HepG2 (cell line): ENCODE results near the gene MAN2A1. TPM values are rescaled to one million over a fixed set of nuclear protein-coding genes. Genes with fewer than 3 reads are reported as not detected.

ENCODE experiments used
- ATAC-seq: fragments of 200-7000 bp; cut with Tn5 transposase; 3 replicates; pipeline ENCODE4 v1.9.1; 2020; ENCODE audit warnings: mild to moderate bottlenecking, moderate library complexity
- BruUV-seq: library from RNA; stranded (reverse); fragments of 400-500 nt; replicated peaks from 2 replicates; lab custom pipeline; 2021; lab: Mats Ljungman, UMichigan
- CTCF ChIA-PET: fragments of 300-600 bp; formaldehyde crosslinking; extraction: SDS; loops from one replicate; lab custom pipeline; 2021; ENCODE audit warnings: low total read pairs, inconsistent platforms, low intra/inter-chr PET ratio; lab: Yijun Ruan, JAX
- POLR2A ChIA-PET: fragments of 350-600 bp; sonication (Branson Sonifier 250); formaldehyde crosslinking; loops from one replicate; lab custom pipeline; 2020; ENCODE audit warnings: antibody characterized with exemption, inconsistent platforms; lab: Yijun Ruan, JAX
- DNase-seq: peaks from one replicate; pipeline ENCODE4 v3.0.0-alpha.2; 2015; ENCODE audit warnings: low spot score
- FAIRE-seq: peaks from 3 replicates; lab custom pipeline; 2011; peaks lifted over from hg19 to GRCh38; lab: Jason Lieb, UNC
- H2AFZ ChIP-seq: one replicate; pipeline ENCODE4 v1.6.1; 2011; ENCODE audit warnings: low read length, inconsistent platforms
- H3K27ac ChIP-seq: fragments of 300-600 bp; 3 replicates; pipeline ENCODE4 v1.8.0; 2011; ENCODE audit warnings: mixed run types, mild to moderate bottlenecking, mixed read lengths, low read length, inconsistent platforms; ENCODE audit not compliant: insufficient read depth; ENCODE audit errors: extremely low read length
- H3K27me3 ChIP-seq, 2 experiments: fragments of 200-600 bp in 1 of 2; 2 replicates in 1 of 2; 3 replicates in 1 of 2; pipeline versions ENCODE4 v1.6.0 to v1.8.0; 2011; ENCODE audit warnings: low read length in 2 of 2, mild to moderate bottlenecking in 2 of 2, moderate library complexity in 2 of 2, inconsistent platforms in 1 of 2; ENCODE audit not compliant: insufficient read depth in 2 of 2, control insufficient read depth in 1 of 2
- H3K36me3 ChIP-seq, 2 experiments: fragments of 200-600 bp in 1 of 2; replicated peaks in 1 of 2; 2 replicates in 1 of 2; 3 replicates in 1 of 2; pipeline versions ENCODE4 v1.5.1 to v1.8.0; 2011; ENCODE audit warnings: low read length in 2 of 2, inconsistent platforms in 1 of 2; ENCODE audit not compliant: insufficient read depth in 2 of 2, control insufficient read depth in 1 of 2
- H3K4me1 ChIP-seq: 2 replicates; pipeline ENCODE4 v1.5.1; 2012; ENCODE audit warnings: low read length, inconsistent platforms; ENCODE audit not compliant: insufficient read depth
- H3K4me2 ChIP-seq: 2 replicates; pipeline ENCODE4 v1.6.0; 2011; ENCODE audit warnings: low read depth, low read length, inconsistent platforms
- H3K4me3 ChIP-seq, 3 experiments: fragments of 200-600 bp in 1 of 3; sonication (generic), shearing (Covaris generic) in 1 of 3; replicated peaks in 1 of 3; 2 replicates each; pipeline ENCODE4 v1.5.1; 2011 to 2016; ENCODE audit warnings: low read length in 3 of 3, inconsistent platforms in 2 of 3, low read depth in 2 of 3, mild to moderate bottlenecking in 2 of 3, control low read depth in 1 of 3, mixed read lengths in 1 of 3; ENCODE audit not compliant: insufficient read depth in 1 of 3
- H3K79me2 ChIP-seq: one replicate; pipeline ENCODE4 v1.6.1; 2011; ENCODE audit warnings: low read length, inconsistent platforms; ENCODE audit not compliant: insufficient read depth
- H3K9ac ChIP-seq: 2 replicates; pipeline ENCODE4 v1.6.0; 2011; ENCODE audit warnings: mild to moderate bottlenecking, low read depth, low read length, inconsistent platforms; ENCODE audit not compliant: insufficient read depth
- H3K9me3 ChIP-seq: 2 replicates; pipeline ENCODE4 v1.5.1; 2012; ENCODE audit warnings: mild to moderate bottlenecking, low read length
- H4K20me1 ChIP-seq: 2 replicates; pipeline ENCODE4 v1.6.0; 2011; ENCODE audit warnings: inconsistent platforms, mild to moderate bottlenecking, low read length, moderate library complexity; ENCODE audit not compliant: insufficient read depth
- CHCHD3 ChIP-seq: sonication (generic); formaldehyde crosslinking; IDR thresholded peaks from 2 replicates; pipeline ENCODE4 v1.8.0; 2022; ENCODE audit warnings: mild to moderate bottlenecking, missing genetic modification reagents, moderate library complexity
- FOXA3 ChIP-seq: IDR thresholded peaks from 2 replicates; pipeline ENCODE4 v1.6.1; 2016; ENCODE audit warnings: missing genetic modification reagents, missing compliant biosample characterization
- KLF13 ChIP-seq: sonication (generic); formaldehyde crosslinking; IDR thresholded peaks from 2 replicates; pipeline ENCODE4 v1.4.0; 2020; ENCODE audit warnings: mild to moderate bottlenecking, missing genetic modification reagents
- MAFK ChIP-seq, 2 experiments: IDR thresholded peaks in 1 of 2; conservative IDR thresholded peaks in 1 of 2; 2 replicates each; pipeline ENCODE4 v1.6.1; 2011; ENCODE audit warnings: improper control_type of control experiment in 2 of 2, low read length in 2 of 2
- RELA ChIP-seq: sonication (generic); formaldehyde crosslinking; IDR thresholded peaks from 2 replicates; pipeline ENCODE4 v1.4.0; 2020; ENCODE audit warnings: missing genetic modification reagents
- REXO4 ChIP-seq: sonication (generic); formaldehyde crosslinking; IDR thresholded peaks from 2 replicates; pipeline ENCODE4 v1.8.0; 2022; ENCODE audit warnings: missing genetic modification reagents, mild to moderate bottlenecking, borderline replicate concordance
- TAF1 ChIP-seq: sonication (generic); formaldehyde crosslinking; IDR thresholded peaks from 2 replicates; pipeline ENCODE4 v1.4.0; 2020; ENCODE audit warnings: missing genetic modification reagents
- ZBTB38 ChIP-seq: sonication (generic); formaldehyde crosslinking; IDR thresholded peaks from 2 replicates; pipeline ENCODE4 v1.5.1; 2020; ENCODE audit warnings: mild to moderate bottlenecking, missing genetic modification reagents
- ZNF552 ChIP-seq: sonication (generic); formaldehyde crosslinking; IDR thresholded peaks from 2 replicates; pipeline ENCODE4 v1.9.0; 2022; ENCODE audit warnings: missing genetic modification reagents, mild to moderate bottlenecking, borderline replicate concordance
- ZNF570 ChIP-seq: sonication (generic); formaldehyde crosslinking; IDR thresholded peaks from 2 replicates; pipeline ENCODE4 v1.4.0; 2020; ENCODE audit warnings: mild to moderate bottlenecking, missing genetic modification reagents, borderline replicate concordance
- ZNF841 ChIP-seq: sonication (generic); formaldehyde crosslinking; IDR thresholded peaks from 2 replicates; pipeline ENCODE4 v1.8.1; 2023; ENCODE audit warnings: missing genetic modification reagents, borderline replicate concordance
- WGBS: methylation state at CpG from one replicate; pipeline ENCODE4 v1.1.6; 2017; ENCODE audit warnings: low lambda C conversion rate; 5-methylcytosine and 5-hydroxymethylcytosine counted together
- in situ Hi-C: cut with HindIII; loops from 2 replicates; pipeline ENCODE4 v1.10.0; 2017; ENCODE audit warnings: low pct_unique_long_range_greater_than_20kb; ENCODE audit not compliant: extremely low pct_ligation_motif_present
- intact Hi-C: fragments of 100-400 bp; cut with micrococcal nuclease; formaldehyde crosslinking; loops from one replicate; pipeline ENCODE4 v1.10.0; 2022; ENCODE audit not compliant: unreplicated experiment
- polyA plus RNA-seq, 8 experiments: library from polyadenylated mRNA; depleted of rRNA in 3 of 8; stranded (reverse) in 7 of 8; unstranded in 1 of 8; fragments of >200 nt; fragmentation: Illumina TruSeq in 4 of 8; extraction: Trizol in 4 of 8; gene quantifications; 2 replicates each; pipeline versions ENCODE4 v1.2.1 to v1.2.3, GENCODE V29; 2011 to 2016; ENCODE audit warnings: low read depth in 4 of 8, missing spikeins in 1 of 8, mixed read lengths in 1 of 8; ENCODE audit not compliant: insufficient read depth in 1 of 8
- total RNA-seq, 5 experiments: library from RNA; depleted of rRNA; stranded (reverse); fragments of >200 nt; fragmentation: Illumina TruSeq; extraction: Trizol; gene quantifications; 2 replicates each; pipeline ENCODE4 v1.2.3, GENCODE V29; 2016; ENCODE audit warnings: low read depth in 1 of 5
- TF ChIP-seq, protein P1 (sequence below): sonication (generic); formaldehyde crosslinking; IDR thresholded peaks from 2 replicates; pipeline ENCODE4 v1.4.0; 2020; ENCODE audit warnings: missing genetic modification reagents
- TF ChIP-seq, protein P2 (sequence below): IDR thresholded peaks from 2 replicates; pipeline ENCODE4 v1.6.1; 2016; ENCODE audit warnings: low read depth, control low read depth
- TF ChIP-seq, protein P3 (sequence below): sonication (generic); formaldehyde crosslinking; IDR thresholded peaks from 2 replicates; pipeline ENCODE4 v1.5.1; 2020; ENCODE audit warnings: missing genetic modification reagents, mild to moderate bottlenecking, borderline replicate concordance
- TF ChIP-seq, protein P4 (sequence below): sonication (generic); formaldehyde crosslinking; IDR thresholded peaks from 2 replicates; pipeline ENCODE4 v1.8.0; 2022; ENCODE audit warnings: missing genetic modification reagents, mild to moderate bottlenecking, moderate library complexity, borderline replicate concordance
- TF ChIP-seq, protein P5 (sequence below): sonication (generic); formaldehyde crosslinking; IDR thresholded peaks from 2 replicates; pipeline ENCODE4 v1.5.0; 2020; ENCODE audit warnings: mild to moderate bottlenecking, missing genetic modification reagents

The MAN2A1 gene
- total and polyA plus RNA-seq, 2 of the 13 experiments (the other 11 are each of a cell fraction or from before 2014, with no cell fraction given) = 56.2 to 80.5 TPM

DNA sequence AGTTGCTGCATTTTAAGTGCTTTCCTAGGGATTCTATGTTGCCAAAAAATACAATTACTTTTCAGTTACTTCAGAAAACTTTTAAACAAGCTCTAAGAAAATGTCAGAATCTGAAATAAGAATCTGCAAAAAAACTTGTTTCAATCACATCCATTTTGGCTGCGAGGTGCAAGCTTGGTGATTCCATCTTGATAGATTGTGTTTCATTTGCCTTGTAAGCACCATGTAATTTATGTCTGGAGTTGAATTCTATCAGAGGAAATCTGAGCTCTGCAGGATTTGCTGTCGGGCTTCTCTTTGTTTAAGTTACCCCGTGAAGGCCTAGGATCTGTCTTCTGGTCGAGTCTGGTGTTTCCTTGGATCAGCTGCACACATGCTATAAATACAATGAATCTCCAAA is 40.4 kb upstream of the MAN2A1 start:
- no peaks in the 10 kb centered on the region for H3K9me3 ChIP-seq
- no peak overlapping the region for H3K4me2 ChIP-seq
- DNase-seq (no peak), ATAC-seq (no peak), FAIRE-seq (no peak)
- H4K20me1 ChIP-seq = no peaks in the 10 kb centered on the region
- no peaks in the 10 kb centered on the region for H3K36me3 ChIP-seq
- H3K4me1 ChIP-seq = no peaks in the 10 kb centered on the region
- H3K4me3 ChIP-seq = no peak overlapping the region
- 10% methylated on average over 4 of the region's 4 CpGs for WGBS
- no TSS peak for BruUV-seq
- no peak overlapping the region for H2AFZ ChIP-seq
- no peak overlapping the region for H3K27ac ChIP-seq
- no peaks in the 10 kb centered on the region for H3K27me3 ChIP-seq
- intact Hi-C loops = no loop called here
- CTCF ChIA-PET = no interaction called here
- in situ Hi-C loops = no loop called here
- H3K9ac ChIP-seq = no peak overlapping the region
- POLR2A ChIA-PET = no interaction called here
- H3K79me2 ChIP-seq = no peaks in the 10 kb centered on the region
- TF ChIP-seq ZBTB38 (CRISPR knock-in tag) = no peak
- TF ChIP-seq KLF13 = no peak
- TF ChIP-seq ZNF570 (CRISPR knock-in tag) = no peak
- TF ChIP-seq, protein P1, sequence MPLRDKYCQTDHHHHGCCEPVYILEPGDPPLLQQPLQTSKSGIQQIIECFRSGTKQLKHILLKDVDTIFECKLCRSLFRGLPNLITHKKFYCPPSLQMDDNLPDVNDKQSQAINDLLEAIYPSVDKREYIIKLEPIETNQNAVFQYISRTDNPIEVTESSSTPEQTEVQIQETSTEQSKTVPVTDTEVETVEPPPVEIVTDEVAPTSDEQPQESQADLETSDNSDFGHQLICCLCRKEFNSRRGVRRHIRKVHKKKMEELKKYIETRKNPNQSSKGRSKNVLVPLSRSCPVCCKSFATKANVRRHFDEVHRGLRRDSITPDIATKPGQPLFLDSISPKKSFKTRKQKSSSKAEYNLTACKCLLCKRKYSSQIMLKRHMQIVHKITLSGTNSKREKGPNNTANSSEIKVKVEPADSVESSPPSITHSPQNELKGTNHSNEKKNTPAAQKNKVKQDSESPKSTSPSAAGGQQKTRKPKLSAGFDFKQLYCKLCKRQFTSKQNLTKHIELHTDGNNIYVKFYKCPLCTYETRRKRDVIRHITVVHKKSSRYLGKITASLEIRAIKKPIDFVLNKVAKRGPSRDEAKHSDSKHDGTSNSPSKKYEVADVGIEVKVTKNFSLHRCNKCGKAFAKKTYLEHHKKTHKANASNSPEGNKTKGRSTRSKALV (CRISPR knock-in tag) = no peak
- TF ChIP-seq CHCHD3 (CRISPR knock-in tag) = no peak
- TF ChIP-seq REXO4 (CRISPR knock-in tag) = no peak
- no peak for TF ChIP-seq FOXA3
- TF ChIP-seq, protein P2, sequence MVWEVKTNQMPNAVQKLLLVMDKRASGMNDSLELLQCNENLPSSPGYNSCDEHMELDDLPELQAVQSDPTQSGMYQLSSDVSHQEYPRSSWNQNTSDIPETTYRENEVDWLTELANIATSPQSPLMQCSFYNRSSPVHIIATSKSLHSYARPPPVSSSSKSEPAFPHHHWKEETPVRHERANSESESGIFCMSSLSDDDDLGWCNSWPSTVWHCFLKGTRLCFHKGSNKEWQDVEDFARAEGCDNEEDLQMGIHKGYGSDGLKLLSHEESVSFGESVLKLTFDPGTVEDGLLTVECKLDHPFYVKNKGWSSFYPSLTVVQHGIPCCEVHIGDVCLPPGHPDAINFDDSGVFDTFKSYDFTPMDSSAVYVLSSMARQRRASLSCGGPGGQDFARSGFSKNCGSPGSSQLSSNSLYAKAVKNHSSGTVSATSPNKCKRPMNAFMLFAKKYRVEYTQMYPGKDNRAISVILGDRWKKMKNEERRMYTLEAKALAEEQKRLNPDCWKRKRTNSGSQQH (CRISPR knock-in tag) = no peak
- TF ChIP-seq ZNF552 (CRISPR knock-in tag) = no peak
- TF ChIP-seq, protein P3, sequence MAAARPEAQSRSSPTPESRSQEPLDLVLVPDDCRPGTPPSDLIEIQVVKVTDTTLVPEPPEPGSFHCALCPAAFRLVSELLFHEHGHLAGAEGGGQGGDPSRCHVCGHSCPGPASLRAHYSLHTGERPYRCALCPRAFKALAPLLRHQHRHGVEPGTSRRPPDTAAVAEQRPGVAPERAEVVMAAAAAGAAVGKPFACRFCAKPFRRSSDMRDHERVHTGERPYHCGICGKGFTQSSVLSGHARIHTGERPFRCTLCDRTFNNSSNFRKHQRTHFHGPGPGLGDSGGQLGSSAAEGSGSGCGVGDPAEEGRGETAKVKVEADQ (CRISPR knock-in tag) = no peak
- TF ChIP-seq MAFK (conservative IDR thresholded peaks at IDR 0.05 in 1 of 2, IDR thresholded peaks at IDR 0.05 in 1 of 2; ENCODE audit: low read length in 2 of 2) = no peak
- TF ChIP-seq, protein P4, sequence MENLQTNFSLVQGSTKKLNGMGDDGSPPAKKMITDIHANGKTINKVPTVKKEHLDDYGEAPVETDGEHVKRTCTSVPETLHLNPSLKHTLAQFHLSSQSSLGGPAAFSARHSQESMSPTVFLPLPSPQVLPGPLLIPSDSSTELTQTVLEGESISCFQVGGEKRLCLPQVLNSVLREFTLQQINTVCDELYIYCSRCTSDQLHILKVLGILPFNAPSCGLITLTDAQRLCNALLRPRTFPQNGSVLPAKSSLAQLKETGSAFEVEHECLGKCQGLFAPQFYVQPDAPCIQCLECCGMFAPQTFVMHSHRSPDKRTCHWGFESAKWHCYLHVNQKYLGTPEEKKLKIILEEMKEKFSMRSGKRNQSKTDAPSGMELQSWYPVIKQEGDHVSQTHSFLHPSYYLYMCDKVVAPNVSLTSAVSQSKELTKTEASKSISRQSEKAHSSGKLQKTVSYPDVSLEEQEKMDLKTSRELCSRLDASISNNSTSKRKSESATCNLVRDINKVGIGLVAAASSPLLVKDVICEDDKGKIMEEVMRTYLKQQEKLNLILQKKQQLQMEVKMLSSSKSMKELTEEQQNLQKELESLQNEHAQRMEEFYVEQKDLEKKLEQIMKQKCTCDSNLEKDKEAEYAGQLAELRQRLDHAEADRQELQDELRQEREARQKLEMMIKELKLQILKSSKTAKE (CRISPR knock-in tag) = no peak
- no peak for TF ChIP-seq RELA (CRISPR knock-in tag)
- TF ChIP-seq ZNF841 (CRISPR knock-in tag) = no peak
- TF ChIP-seq, protein P5, sequence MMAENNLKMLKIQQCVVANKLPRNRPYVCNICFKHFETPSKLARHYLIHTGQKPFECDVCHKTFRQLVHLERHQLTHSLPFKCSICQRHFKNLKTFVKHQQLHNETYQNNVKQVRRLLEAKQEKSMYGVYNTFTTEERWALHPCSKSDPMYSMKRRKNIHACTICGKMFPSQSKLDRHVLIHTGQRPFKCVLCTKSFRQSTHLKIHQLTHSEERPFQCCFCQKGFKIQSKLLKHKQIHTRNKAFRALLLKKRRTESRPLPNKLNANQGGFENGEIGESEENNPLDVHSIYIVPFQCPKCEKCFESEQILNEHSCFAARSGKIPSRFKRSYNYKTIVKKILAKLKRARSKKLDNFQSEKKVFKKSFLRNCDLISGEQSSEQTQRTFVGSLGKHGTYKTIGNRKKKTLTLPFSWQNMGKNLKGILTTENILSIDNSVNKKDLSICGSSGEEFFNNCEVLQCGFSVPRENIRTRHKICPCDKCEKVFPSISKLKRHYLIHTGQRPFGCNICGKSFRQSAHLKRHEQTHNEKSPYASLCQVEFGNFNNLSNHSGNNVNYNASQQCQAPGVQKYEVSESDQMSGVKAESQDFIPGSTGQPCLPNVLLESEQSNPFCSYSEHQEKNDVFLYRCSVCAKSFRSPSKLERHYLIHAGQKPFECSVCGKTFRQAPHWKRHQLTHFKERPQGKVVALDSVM (CRISPR knock-in tag) = no peak
- no peak for TF ChIP-seq TAF1
